ENCODE measurements around the gene TNFRSF13B. TPM values are rescaled to one million over a fixed set of nuclear protein-coding genes. Genes with fewer than 3 reads are reported as not detected.

Gene TNFRSF13B
- total RNA-seq, 2 donors from 2014 or later = not detected

- Histone ChIP-seq H3K27ac (no peak overlapping the region), H3K4me3 (no peak overlapping the region), H3K27me3 (no peaks in the 10 kb centered on the region), H3K36me3 (replicated peaks in 1 of 2; ENCODE audit: insufficient read depth in 1 of 2, low read depth in 2 of 2) (no peaks in the 10 kb centered on the region), H3K4me1 (peaks cover 17% of the 10 kb centered on the region), H3K9me3 (no peaks in the 10 kb centered on the region)
- DNase-seq (no peak), ATAC-seq (no peak)
- no peak for TF ChIP-seq POLR2A (IDR thresholded peaks at IDR 0.05)
- TF ChIP-seq, protein P1, sequence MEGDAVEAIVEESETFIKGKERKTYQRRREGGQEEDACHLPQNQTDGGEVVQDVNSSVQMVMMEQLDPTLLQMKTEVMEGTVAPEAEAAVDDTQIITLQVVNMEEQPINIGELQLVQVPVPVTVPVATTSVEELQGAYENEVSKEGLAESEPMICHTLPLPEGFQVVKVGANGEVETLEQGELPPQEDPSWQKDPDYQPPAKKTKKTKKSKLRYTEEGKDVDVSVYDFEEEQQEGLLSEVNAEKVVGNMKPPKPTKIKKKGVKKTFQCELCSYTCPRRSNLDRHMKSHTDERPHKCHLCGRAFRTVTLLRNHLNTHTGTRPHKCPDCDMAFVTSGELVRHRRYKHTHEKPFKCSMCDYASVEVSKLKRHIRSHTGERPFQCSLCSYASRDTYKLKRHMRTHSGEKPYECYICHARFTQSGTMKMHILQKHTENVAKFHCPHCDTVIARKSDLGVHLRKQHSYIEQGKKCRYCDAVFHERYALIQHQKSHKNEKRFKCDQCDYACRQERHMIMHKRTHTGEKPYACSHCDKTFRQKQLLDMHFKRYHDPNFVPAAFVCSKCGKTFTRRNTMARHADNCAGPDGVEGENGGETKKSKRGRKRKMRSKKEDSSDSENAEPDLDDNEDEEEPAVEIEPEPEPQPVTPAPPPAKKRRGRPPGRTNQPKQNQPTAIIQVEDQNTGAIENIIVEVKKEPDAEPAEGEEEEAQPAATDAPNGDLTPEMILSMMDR (IDR thresholded peaks at IDR 0.05) = no peak
- intact Hi-C loops (cut with DNase I) = no loop called here
- WGBS, 2 donors = 92 to 97% methylated on average over 5 to 14 of the region's 15 CpGs
Measured at GRCh38 chr17:16925461-16926060, 46.4 kb downstream of the TNFRSF13B start.

- DNase-seq (no peak), ATAC-seq (no peak)
- intact Hi-C loops (cut with DNase I) = no loop called here
- no peaks in the 10 kb centered on the region for H3K27me3 ChIP-seq
- TF ChIP-seq, protein P1 (IDR thresholded peaks at IDR 0.05) = no peak
- TF ChIP-seq POLR2A (IDR thresholded peaks at IDR 0.05) = no peak
- peaks cover 17% of the 10 kb centered on the region for H3K4me1 ChIP-seq
- H3K27ac ChIP-seq = no peak overlapping the region
- H3K4me3 ChIP-seq = no peak overlapping the region
- no peaks in the 10 kb centered on the region for H3K9me3 ChIP-seq
- H3K36me3 ChIP-seq (replicated peaks in 1 of 2; ENCODE audit: insufficient read depth in 1 of 2, low read depth in 2 of 2) = no peaks in the 10 kb centered on the region
- WGBS, 2 donors = 78 to 87% methylated on average over 7 to 10 of the region's 10 CpGs
Measured at GRCh38 chr17:16924696-16925440, 47.0 kb downstream of the TNFRSF13B start.

- Histone ChIP-seq H3K36me3 (replicated peaks in 1 of 2; ENCODE audit: insufficient read depth in 1 of 2, low read depth in 2 of 2) (no peaks in the 10 kb centered on the region), H3K27ac (peak overlapping the region in 1 of 4 donors; percentile 47), H3K4me1 (peaks cover 17% of the 10 kb centered on the region), H3K27me3 (no peaks in the 10 kb centered on the region), H3K9me3 (no peaks in the 10 kb centered on the region), H3K4me3 (no peak overlapping the region)
- intact Hi-C loops (cut with DNase I) = no loop called here
- no peak for TF ChIP-seq POLR2A (IDR thresholded peaks at IDR 0.05)
- TF ChIP-seq, protein P1 (IDR thresholded peaks at IDR 0.05) = no peak
- WGBS, 2 donors = 85 to 91% methylated on average over 7 to 15 of the region's 15 CpGs
- ATAC-seq (no peak), DNase-seq (no peak)
Measured at GRCh38 chr17:16923904-16924695, 47.8 kb downstream of the TNFRSF13B start.

GRCh38 chr17:16923097-16923903 lies 48.6 kb downstream of the TNFRSF13B start:
- ATAC-seq (peak; percentile 88), DNase-seq (peak; percentile 74 to 95 (median 91))
- WGBS, 2 donors = 59% methylated on average over 17 of the region's 17 CpGs; no CpG with 5 or more reads in 1 of the 2 donors
- intact Hi-C loops (cut with DNase I) = no loop called here
- H3K4me3 ChIP-seq = no peak overlapping the region
- no peaks in the 10 kb centered on the region for H3K36me3 ChIP-seq (replicated peaks in 1 of 2; ENCODE audit: insufficient read depth in 1 of 2, low read depth in 2 of 2)
- TF ChIP-seq POLR2A (IDR thresholded peaks at IDR 0.05) = no peak
- TF ChIP-seq, protein P1 (IDR thresholded peaks at IDR 0.05) = peak in 2 of 7 experiments; percentile 15 to 18
- no peaks in the 10 kb centered on the region for H3K9me3 ChIP-seq
- H3K27me3 ChIP-seq = no peaks in the 10 kb centered on the region
- peaks cover 17% of the 10 kb centered on the region for H3K4me1 ChIP-seq
- H3K27ac ChIP-seq = peak overlapping the region; percentile 47 to 75 (median 61)
